Endothelial cell of hepatic sinusoid (primary cell): Measurements from ENCODE around the gene LRCH3.
"Not testable (repeated sequence)": the region's sequence is repeated elsewhere in the genome, so short reads cannot be mapped to it uniquely, and the experiment has no call there.

ENCODE experiments used
- in situ Hi-C: cut with HindIII; loops from 2 replicates; pipeline ENCODE4 v1.10.0; 2017; ENCODE audit warnings: low sequenced_read_pairs

The LRCH3 gene

DNA sequence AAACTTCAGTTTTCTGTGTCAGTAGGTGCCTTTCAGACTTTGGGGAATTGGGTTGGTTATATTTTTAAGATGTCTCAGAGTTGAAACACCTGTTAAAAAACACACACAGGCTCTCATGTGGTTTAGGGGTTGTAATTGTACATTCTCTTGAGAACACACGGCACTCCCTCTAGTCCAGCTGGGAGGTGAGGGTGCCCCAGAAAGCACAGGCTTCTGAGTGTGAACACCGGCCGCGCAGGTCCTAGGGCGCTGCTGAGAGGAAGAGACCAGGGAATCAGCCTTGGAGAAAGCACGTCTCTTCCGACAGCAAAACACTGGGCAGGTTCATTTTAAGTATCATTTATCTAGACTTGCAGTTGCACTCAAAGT, 90.9 kb downstream of the LRCH3 start:
- in situ Hi-C loops: no loop called here

DNA sequence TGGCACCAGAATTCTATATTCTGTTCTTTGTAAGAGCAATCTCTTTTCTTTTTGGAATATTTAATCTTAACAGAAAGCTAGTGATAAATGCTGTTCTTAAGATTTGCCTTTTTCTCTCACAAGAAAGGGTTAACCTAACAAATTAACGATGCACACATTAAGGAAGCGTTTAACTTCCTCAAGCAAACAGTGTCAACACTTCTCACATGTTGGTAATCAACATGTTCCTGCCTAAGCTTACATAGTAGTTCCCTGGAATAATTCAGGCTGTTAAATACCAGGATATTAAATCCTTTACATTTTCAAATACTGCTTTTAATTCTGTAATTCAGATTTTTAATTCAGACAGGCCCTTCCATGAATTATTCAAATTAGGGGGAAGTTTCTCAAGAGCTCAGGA, 91.5 kb downstream of the LRCH3 start:
- in situ Hi-C loops: no loop called here

DNA sequence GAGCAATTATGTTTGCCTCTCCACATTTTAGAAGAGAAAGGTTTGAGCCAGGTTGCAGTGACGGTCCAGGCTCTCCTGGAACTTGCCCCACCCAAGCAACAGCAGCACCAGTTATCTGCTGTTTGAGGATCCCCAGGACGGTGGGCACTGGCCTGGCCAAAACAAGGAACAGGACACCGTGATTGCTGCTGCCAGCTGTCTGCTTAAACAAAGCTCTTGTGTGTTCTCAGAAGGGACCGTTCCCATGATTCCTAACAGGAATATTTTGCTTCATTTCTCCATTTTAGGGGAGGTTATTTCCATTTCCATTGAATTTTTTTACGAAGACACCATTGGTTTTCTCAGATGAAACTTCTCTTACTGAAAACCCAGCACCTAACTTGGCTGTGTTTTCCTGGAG, 92.5 kb downstream of the LRCH3 start:
- in situ Hi-C loops: no loop called here

DNA sequence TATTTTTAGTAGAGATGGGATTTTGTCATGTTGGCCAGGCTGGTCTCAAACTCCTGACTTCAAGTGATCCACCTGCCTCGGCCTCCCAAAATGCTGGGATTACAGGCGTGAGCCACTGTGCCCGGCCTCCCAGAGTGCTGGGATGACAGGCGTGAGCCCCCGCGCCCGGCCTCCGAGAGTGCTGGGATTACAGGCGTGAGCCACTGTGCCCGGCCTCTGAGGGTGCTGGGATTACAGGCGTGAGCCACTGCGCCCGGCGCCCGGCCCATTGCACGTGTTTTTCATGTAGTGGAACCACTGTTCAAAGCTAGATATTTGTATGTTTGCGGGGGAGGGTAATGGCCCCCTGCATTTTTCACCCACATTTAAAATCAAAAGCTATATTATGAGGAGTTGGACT, 93.3 kb downstream of the LRCH3 start:
- in situ Hi-C loops: not testable (repeated sequence)

DNA sequence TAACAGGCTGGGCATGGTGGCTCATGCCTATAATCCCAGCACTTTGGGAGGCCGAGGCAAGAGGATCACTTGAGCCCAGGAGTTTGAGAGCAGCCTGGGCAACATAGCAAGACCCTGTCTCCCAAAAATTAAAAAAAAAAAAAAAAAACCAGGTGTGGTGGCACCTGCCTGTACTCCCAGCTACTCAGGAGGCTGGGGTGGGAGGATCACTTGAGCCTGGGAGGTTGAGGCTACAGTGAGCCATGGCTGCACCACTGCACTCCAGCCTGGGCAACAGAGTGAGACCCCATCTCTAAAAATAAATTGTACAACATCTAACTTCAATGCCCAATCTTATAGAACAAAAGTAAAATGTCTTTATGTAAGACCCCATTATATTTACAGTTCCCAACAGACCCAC, 95.0 kb downstream of the LRCH3 start:
- in situ Hi-C loops: not testable (repeated sequence)

DNA sequence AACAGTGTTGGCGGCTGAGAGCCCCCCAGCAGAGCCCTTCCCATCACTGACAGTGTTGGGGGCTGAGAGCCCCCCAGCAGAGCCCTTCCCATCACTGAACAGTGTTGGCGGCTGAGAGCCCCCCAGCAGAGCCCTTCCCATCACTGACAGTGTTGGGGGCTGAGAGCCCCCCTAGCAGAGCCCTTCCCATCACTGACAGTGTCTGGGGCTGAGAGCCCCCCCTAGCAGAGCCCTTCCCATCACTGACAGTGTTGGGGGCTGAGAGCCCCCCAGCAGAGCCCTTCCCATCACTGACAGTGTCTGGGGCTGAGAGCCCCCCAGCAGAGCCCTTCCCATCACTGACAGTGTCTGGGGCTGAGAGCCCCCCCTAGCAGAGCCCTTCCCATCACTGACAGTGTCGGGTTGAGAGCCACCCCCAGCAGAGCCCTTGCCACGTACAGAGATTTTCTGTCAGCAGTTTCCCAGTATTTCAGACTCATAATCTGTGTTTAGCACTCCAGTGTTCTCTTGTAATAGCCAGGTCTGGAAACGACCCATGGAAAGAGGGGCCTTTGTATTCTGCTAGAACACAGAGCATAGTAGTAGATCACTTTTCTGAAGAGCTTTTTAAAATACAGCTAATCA, 96.5 kb downstream of the LRCH3 start:
- in situ Hi-C loops: not testable (repeated sequence)

DNA sequence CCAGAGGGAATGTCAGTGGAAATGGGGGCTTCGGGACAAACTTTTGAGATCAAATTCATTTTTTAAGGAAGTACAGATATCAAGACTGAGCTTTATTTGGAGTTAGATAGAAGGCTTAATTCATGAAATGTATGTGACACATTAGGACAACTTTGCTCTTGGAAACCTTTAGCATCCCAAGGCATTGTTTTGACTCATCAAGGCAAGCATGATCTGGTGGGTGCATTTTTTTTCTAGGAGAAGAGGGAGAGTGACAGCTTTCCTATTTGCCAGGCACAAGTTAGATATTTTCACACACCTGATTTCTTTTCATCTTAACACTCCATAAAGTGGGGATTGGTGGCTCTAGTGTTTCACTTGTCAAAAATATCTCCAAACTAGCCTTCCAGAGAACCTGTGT, 97.5 kb downstream of the LRCH3 start:
- in situ Hi-C loops: no loop called here

DNA sequence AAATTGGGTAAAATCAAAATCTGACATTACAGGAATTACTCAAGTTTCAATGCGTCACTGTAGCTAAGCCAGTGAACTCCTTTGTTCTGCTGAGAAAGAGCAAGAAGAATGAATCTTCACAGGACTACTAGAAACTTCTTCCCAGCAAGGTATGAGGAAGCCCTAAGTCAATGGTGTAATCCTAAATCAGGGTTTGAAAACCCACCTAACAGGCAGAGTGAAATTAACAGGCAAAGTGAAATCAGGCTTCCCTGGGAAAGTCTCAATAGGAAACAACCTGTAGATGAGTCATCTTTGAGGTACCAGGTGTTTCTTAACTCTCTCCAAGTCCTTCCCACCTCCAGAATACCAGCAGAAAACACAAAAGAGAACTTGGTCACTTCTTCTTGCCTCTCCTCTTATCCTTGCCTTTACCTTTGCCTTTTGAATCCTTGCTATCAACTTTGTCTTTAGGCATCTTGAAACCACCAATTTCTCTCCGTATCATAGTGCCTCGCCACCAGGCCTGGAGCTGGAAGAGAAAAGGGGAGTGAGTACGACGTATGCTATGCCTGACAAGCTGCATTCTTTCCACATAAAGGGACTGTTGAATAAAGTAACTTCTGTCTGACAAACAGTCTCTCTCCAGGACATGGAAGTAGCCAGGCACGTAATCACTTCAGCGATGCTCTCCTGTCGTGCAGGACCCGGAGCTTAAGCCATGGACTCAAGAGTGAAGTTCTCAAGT, 98.3 kb downstream of the LRCH3 start:
- in situ Hi-C loops: no loop called here

DNA sequence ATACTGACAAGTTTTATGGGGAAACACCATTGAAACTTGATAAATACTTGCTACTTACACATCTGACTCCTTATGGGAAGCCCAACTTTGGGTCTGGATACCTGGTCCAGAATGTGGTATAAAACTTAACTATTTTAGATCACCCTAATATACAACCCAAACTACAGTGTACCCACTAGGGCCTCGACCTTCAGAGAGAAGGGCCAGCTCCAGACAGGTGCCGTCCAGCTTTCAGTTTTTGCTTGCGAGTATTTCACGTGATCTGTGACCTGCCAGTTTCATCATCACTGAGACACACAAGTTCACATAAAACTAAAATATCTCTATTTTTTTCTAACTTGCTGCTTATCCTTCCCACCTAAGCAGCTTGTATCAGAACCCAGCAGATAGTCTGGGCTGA, 99.6 kb downstream of the LRCH3 start:
- in situ Hi-C loops: no loop called here

DNA sequence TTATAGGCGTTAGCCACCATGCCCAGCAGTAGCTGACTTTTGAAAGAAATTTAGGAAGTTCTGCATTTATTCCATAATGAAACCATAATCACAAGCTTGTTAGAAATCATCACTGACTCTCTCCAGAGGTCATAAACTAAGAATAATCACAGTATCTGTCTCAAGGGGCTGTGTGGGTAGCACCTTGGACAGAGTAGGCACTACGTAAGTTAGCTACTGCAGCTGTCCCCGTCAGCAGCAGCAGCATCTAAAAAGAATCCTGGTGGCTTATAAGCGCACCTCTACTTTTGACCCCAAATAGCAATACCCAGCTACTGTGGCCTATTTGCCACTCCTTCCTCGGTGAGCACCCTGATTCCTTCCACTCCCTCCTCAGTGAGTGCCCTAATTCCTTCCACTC, 101.1 kb downstream of the LRCH3 start:
- in situ Hi-C loops: no loop called here

DNA sequence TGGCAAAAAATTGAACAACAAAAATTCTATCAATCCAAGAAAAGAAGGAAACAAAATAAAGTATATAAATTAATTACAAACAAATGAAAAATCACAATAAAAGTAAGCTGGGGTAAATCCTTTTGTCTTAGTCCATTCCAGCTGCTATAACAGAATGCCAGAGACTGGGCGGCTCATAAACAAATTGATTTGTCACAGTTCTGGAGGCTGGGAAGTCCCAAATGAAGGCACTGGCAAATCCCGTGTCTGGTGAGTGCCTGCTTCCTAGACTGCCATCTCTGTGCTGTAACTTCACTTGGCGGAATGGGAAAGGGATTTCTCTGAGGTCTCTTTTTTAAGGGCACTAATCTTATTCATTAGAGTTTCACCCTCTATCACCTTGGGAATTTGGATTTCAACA, 105.4 kb downstream of the LRCH3 start:
- in situ Hi-C loops: no loop called here

DNA sequence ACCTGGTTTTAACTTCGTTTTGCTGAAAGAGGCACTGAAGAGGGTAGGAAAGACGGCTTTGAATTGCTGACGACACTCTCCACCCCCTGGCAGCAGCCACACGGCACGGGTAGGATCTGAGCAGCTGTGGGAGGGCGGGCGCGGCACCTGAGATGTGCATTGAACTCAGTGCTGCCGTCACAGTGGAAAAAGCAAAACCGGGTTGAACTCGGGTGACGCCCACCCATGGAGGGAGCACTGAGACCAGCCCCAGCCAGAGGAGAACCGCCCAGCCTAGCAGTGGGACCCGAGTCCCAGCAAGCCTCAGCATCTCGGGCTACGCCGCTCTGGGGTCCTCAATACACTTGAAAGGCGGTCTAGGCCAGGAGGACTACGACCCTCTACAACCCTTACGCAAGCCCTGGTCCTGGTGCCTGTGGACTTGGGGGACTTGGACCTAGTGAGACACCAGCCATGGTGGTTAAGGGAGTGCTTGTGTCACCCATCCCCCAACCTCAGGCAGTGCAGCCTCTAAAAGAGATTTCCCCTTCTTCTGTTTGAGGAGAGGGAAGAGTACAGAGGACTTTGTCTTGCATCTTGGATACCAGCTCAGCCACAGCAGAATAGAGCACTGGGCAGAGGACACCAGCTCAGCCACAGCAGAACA, 108.9 kb downstream of the LRCH3 start:
- in situ Hi-C loops: no loop called here

DNA sequence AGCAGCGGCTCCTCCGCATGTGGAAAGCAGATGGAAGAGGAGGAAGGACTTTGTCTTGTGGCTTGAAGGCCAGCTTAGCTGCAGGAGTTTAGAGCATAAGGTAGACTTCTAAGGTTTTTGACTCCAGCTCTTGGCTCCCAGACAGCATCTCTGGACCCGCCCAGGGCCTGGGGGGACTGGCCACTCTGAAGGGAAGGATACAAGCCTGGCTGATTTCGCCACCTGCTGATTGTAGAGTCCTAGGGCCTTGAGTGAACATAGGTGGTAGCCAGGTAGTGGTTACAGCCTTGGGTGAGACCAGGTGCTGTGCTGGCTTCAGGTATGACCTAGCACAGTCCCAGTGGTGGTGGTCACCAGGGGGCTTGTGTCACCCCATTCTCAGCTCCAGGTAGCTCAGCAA, 110.6 kb downstream of the LRCH3 start:
- in situ Hi-C loops: no loop called here

DNA sequence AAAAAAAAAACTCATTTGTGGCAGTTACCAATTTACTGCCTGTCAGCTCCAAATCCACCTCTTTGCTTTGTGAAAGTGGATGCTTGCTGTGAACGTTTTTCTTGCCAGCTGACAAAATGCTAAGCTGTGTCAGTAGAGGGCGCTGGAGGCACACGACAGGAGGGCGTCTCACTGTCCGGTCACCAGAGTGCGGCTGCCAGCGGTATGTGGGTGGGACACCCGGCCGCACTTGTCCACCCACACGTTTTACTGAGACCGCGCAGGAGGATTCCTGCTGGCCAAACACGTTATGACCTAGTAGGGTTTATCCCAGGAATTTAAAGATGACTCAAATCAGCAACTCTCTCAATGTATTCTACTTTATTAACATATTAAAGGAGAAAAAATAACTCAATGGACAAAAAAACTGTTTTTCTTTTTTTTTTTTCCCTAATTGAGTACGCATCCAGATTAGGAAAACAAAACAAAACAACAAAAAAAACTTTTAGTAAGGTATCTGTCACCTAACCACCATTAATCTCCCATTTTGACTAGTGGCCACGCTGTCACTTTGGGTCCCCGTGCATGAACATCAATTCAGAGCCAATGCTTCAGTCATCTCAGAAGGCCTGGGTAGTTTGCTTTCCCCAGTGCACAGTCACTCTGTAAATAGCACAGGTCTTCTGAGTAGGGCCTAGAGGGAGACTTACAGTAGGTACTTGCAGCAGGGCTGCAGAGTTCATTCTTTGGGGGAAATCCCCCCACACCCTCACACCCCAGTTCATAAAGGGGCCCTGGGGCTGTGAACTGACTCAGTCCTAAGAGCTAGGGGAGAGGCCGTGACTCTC, 115.2 kb downstream of the LRCH3 start:
- in situ Hi-C loops: no loop called here

DNA sequence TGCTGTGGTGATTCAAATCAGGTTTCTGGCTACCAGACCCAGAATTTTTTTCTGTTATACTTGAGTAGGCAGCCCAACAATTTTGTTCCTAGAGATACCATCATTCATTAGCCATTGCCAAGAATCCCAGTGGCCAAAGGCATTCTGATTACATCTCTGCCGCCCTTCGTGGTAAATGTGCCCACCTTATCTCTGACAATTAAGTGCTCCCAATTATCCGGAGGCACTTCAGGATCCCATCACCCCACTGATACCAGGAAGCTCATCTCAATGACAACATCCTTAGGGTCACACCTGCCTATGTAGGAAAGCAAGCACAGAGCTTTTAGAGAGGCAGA, 115.8 kb downstream of the LRCH3 start:
- in situ Hi-C loops: no loop called here

DNA sequence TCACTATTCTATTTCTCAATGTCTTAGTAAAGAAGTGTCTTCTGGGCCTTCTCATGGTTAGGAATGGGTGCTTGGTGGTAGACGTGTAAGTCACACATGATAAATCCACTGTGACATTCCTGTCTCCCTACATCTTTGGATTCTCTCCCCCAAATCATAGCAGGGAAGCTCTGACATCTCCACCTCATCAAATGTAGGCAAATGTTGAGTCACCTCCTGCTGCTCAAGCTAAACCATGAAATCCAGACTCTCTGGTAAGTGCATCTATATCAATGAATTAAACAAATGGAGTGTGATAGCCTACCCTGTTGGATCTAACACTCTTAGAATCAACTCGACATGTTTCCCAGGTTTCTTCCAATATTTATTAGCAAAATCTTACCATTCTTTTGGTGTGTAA, 116.1 kb downstream of the LRCH3 start:
- in situ Hi-C loops: no loop called here

DNA sequence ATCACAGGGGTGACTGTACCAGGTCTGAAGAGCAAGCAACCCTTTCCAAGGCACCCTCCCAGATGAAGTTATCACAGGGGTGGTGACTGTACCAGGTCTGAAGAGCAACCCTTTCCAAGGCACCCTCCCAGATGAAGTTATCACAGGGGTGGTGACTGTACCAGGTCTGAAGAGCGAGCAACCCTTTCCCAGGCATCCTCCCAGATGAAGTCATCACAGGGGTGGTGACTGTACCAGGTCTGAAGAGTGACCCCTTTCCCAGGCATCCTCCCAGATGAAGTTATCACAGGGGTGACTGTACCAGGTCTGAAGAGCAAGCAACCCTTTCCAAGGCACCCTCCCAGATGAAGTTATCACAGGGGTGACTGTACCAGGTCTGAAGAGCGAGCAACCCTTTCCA, 117.5 kb downstream of the LRCH3 start:
- in situ Hi-C loops: not testable (repeated sequence)

DNA sequence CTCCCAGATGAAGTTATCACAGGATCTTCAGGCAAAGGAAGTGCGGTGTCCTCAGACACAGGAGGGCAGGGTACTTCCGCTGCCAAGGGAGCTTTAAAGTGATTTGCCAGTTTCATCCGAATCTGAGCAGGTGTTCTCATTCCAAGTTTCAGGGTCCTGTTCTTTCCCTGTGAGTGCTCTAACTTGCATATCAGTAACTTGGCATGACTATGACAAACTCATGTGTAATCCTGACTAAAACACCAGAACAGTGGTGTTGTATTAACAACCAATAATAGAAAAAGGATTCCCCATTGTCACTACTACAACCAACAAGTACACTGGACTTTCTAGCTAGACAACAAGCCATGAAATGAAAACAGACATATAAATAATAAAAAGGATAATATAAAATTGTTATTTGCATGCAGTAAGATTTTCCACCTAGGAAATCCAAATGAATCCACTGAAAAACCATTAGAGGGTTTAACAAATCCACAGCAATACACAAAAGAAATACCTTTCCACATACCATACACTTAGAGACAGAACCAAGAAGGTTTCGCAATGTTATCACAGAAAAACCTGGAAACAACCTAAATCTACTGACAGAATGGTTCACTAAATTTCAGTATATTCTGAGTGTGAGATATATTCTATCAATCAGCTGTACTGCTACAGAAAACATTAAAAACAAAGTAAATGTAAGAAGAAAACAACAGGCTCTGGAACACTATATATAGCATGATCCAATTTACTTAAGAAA, 118.1 kb downstream of the LRCH3 start:
- in situ Hi-C loops: no loop called here

DNA sequence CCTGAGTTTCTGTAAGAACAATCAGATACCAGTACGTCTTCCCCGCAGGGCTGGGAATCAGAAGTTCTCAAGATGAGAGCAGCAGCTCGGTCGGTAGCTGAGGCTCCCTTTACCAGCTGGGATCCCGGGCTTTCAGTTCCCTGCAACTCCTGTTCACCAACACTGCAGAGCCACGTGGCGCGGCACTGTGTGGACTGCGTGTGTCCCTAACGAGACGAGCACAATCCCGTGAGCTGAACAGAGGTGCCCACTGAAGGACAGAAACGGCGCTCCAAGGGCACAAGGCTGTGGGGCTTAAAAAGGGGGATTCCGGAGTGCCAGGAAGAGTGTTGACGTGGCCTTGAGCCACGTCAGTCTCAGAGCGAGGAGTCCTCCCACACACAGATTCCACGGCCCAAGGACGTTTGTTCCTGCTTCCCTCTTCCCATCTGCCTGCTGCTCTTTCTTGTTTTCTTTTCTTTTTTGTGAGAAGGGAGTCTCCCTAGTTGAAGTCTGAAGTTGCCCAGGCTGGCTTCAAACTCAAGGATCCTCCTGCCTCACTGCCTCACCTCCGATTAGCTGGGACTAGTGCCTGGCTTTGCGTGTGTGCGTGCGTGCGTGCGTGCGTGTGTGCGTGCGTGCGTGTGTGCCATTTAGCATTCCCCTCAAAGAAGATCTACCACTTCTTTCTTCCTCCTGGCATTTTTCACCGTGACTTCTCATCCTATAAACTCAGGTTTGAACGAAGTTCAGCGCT, 121.9 kb downstream of the LRCH3 start:
- in situ Hi-C loops: no loop called here

DNA sequence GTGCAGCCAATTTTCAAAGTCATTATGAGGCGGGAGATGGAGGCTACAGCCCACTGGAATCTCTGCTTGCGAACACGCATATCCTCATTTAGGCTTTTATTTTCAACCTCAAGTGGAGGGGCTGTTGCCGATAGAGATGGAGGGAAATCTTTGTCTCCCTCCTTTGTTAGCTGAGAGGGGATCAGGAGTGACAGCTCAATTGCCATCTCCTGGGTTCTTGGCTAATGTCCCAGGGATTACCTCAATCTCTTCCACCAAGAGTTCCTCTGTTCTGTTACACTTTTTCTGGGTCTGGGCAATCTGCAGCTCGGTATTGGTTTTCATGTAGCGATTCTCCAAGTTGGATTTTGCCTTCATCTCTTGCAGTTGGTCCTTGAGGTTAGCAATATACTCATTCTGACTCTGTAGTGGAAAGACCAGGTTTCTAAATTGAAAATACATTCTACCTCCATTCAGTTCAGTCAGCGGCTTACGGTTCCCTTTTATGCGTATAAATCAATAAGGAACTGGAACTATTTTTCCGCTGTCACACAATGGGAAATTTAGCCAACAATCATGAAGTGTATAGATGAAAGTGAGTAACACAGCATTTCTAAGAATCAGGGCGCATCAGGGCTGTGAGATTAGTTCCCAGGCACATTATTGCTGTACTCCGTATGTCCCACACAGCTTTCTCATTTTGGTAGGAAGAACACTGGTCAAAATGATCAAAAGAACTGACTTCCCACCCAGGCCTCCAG, 122.8 kb downstream of the LRCH3 start:
- in situ Hi-C loops: no loop called here
